Measurements from ENCODE around the gene GRB2.
A peak's percentile ranks its signal among the peaks of the same experiment; 100 is the strongest.

Gene GRB2

DNA sequence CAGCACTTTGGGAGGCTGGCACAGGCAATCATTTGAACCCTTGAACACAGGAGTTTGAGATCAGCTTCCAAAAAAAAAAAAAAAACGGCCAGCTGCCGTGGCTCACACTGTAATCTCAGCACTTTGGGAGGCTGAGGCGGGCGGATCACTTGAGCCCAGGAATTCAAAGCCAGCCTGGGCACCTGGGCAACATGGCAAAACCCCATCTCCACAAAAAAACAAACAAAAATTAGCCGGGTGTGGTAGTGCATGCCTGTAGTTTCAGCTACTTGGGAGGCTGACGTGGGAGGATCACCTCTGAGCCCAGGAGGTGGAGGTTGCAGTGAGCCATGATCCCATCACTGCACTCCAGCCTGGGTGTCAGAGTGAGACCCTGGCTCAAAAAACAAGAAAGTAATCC, 39.0 kb downstream of the GRB2 start:
- H3K4me1 Mint-ChIP-seq = peaks cover 73% of the 10 kb centered on the region
- H3K9me3 Mint-ChIP-seq = no peaks in the 10 kb centered on the region
- H3K36me3 Mint-ChIP-seq (ENCODE audit: low read depth) = no peaks in the 10 kb centered on the region
- no peak overlapping the region for H3K27ac Mint-ChIP-seq
- no peaks in the 10 kb centered on the region for H3K27me3 Mint-ChIP-seq (ENCODE audit: low read depth)
- H3K4me3 Mint-ChIP-seq = no peak overlapping the region
- no peak for TF ChIP-seq CTCF (IDR thresholded peaks at IDR 0.05; ENCODE audit: unreplicated experiment in 3 of 3)

DNA sequence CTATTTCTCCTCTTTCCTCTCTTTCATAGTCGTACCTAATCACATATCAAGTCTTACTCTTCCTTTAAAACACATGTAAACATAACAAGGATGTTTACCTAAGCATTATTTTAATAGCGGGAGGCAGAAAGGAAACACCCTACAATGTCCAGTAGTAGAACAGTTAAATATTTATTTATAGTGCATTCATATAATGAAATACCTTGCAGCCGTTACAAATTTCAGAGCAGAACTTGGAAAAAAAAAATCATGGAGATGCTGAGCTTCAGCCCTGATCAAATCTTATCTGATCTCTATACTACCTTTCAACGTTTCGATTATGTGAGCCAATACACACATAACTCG, 39.6 kb downstream of the GRB2 start:
- H3K4me1 Mint-ChIP-seq = peaks cover 75% of the 10 kb centered on the region
- H3K27me3 Mint-ChIP-seq (ENCODE audit: low read depth) = no peaks in the 10 kb centered on the region
- no peaks in the 10 kb centered on the region for H3K36me3 Mint-ChIP-seq (ENCODE audit: low read depth)
- TF ChIP-seq CTCF (IDR thresholded peaks at IDR 0.05; ENCODE audit: unreplicated experiment in 3 of 3) = no peak
- H3K27ac Mint-ChIP-seq = peak overlapping the region in 1 of 3 experiments; percentile 12
- H3K9me3 Mint-ChIP-seq = no peaks in the 10 kb centered on the region
- no peak overlapping the region for H3K4me3 Mint-ChIP-seq

- no peak for TF ChIP-seq CTCF (IDR thresholded peaks at IDR 0.05; ENCODE audit: unreplicated experiment in 3 of 3)
- Mint-ChIP-seq H3K36me3 (ENCODE audit: low read depth) (no peaks in the 10 kb centered on the region), H3K4me1 (peaks cover 79% of the 10 kb centered on the region), H3K9me3 (no peaks in the 10 kb centered on the region), H3K27me3 (ENCODE audit: low read depth) (no peaks in the 10 kb centered on the region), H3K4me3 (peak overlapping the region in 2 of 3 experiments; percentile 1 to 48), H3K27ac (peak overlapping the region; percentile 3 to 48 (median 41))
These were observed 40.2 kb downstream of the GRB2 start for GRCh38 chr17:75365009-75365930.

- Mint-ChIP-seq H3K4me1 (peaks cover 72% of the 10 kb centered on the region), H3K9me3 (no peaks in the 10 kb centered on the region), H3K4me3 (peak overlapping the region in 1 of 3 experiments; percentile 9), H3K27ac (peak overlapping the region in 1 of 3 experiments; percentile 48), H3K27me3 (ENCODE audit: low read depth) (no peaks in the 10 kb centered on the region), H3K36me3 (ENCODE audit: low read depth) (no peaks in the 10 kb centered on the region)
- TF ChIP-seq CTCF (IDR thresholded peaks at IDR 0.05; ENCODE audit: unreplicated experiment in 3 of 3) = no peak
These were observed 41.4 kb downstream of the GRB2 start for GRCh38 chr17:75364078-75364477.

DNA sequence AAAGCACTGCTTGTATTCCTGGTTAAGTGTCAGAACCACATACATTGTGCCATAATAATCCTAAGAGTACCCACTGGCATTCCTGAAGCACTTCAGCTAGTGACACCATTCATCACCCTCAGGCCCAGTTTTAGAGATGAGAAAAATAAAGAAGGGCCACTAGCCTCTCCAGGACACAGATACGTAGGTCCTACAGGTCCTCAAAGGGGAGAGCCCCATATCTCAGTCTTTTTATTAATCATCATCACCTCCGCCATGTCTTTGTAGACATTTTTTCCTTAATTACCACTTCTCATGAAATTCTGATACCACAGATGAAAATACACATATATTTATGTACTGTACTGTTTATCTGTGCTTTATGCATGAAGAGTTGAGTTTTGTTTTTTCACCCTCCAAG, 43.5 kb downstream of the GRB2 start:
- no peak overlapping the region for H3K27ac Mint-ChIP-seq
- peaks cover under 1% of the 10 kb centered on the region for H3K36me3 Mint-ChIP-seq (ENCODE audit: low read depth)
- no peak for TF ChIP-seq CTCF (IDR thresholded peaks at IDR 0.05; ENCODE audit: unreplicated experiment in 3 of 3)
- H3K4me3 Mint-ChIP-seq = no peak overlapping the region
- H3K9me3 Mint-ChIP-seq = no peaks in the 10 kb centered on the region
- H3K4me1 Mint-ChIP-seq = peaks cover 66% of the 10 kb centered on the region
- no peaks in the 10 kb centered on the region for H3K27me3 Mint-ChIP-seq (ENCODE audit: low read depth)

GRCh38 chr17:75361344-75361743, 44.1 kb downstream of the GRB2 start:
- Mint-ChIP-seq H3K4me1 (peaks cover 63% of the 10 kb centered on the region), H3K9me3 (no peaks in the 10 kb centered on the region), H3K27me3 (ENCODE audit: low read depth) (no peaks in the 10 kb centered on the region), H3K36me3 (ENCODE audit: low read depth) (peaks cover 7% of the 10 kb centered on the region), H3K4me3 (no peak overlapping the region), H3K27ac (peak overlapping the region in 2 of 3 experiments; percentile 33 to 37)
- no peak for TF ChIP-seq CTCF (IDR thresholded peaks at IDR 0.05; ENCODE audit: unreplicated experiment in 3 of 3)

Data from nephron (organoid).